Right forelimb (tissue), 1 donor: ENCODE results near the gene MRPL23.
A peak's percentile ranks its signal among the peaks of the same experiment; 100 is the strongest.

Experiments used
- DNase-seq: peaks from one replicate; pipeline ENCODE4 v3.0.0-alpha.2; 2018

The MRPL23 gene

DNA sequence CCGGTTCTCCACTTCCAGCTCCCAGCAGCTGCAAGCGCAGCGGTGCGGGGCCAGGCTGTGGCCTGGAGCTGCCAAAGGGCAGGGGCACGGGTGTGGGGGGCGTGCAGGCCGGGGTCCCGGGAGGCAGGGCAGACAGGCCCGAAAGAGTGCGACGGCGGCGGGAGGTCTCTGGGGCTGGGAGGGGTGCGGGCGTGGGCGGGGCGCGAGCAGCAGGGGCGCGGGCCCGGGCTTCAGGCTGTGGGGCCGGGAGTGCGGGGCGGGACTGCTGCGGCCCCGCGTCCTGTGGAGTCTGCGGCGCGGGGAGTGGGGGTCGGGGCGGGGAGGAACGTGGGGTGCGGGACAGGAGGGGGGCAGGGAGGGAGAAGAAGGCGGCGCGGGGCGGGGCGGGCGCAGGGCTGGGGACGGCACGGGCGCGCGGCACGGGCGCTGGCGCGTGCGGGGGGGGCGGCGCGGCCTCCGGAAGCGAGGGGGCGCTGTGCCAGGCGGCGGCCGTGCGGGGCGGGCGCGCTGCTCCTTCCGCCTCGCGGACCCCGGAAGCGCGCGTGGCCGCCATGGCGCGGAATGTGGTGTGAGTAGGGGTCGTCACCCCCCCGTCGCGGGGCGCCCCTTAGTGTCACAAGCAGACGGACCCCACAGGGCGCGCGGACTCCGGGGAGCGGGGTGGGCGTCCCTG is at the start of gene MRPL23:
TSS of gene MRPL23 (plus strand) at position 521 of the 673 bp plus-strand sequence. CDS start at position 552, 31 bp downstream.
- DNase-seq: no peak

DNA sequence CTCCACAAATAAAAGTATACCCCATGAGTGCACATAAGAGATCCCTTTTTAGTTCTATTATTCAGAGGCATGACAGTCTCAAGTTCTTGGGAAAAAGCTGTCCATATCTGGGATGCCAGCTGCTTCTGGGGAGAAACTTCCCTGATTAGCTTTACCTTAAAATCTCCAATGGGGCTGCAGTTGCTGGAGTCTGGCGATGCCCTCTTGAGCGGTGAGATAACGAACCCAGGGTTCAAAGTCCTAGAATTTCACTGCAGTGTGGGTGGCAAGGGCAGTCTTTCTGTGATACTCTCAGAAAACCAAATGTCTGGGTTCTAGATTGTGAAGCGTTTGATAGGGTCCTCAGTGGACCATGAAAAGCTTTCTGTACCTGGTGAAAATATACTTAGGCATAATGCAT is 48.0 kb upstream of the MRPL23 start:
- no peak for DNase-seq

DNA sequence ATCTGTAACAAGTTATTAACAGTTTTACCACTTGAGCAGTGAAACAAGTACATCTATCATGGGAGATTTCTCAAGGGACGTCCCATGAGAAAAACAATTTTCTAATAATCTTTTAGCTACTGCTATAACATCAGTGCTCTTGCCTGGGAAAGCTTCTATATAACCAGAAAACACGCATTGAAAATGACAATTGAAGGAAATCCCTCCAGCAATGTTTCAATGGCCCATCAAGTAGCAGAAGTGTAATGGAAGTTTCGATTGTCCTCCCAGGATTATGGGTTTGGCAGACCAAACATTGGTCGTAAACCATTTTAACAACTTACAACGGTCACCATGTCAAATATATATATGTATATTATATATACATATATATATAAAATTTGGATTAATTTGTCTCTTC is 47.4 kb upstream of the MRPL23 start:
- DNase-seq: no peak

DNA sequence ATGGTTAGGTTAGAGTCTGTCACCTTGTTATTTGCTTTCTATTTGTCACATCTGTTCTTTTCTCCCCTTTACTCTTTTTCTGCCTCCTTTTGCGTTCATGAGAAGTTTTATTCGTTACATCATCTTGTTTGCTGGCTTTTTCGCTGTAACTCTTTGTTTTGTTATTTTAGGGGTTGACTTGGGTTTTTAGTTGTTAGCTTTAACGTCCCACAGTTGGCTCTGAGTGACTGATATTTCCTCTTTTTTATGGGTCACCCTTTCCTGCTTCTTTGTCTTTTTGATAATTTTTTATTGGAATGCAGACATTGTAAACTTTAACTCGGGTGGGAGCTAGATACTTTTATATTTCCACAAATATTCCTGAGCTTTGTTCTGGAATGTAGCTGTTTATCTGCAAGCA is 41.0 kb upstream of the MRPL23 start:
- DNase-seq: no peak

DNA sequence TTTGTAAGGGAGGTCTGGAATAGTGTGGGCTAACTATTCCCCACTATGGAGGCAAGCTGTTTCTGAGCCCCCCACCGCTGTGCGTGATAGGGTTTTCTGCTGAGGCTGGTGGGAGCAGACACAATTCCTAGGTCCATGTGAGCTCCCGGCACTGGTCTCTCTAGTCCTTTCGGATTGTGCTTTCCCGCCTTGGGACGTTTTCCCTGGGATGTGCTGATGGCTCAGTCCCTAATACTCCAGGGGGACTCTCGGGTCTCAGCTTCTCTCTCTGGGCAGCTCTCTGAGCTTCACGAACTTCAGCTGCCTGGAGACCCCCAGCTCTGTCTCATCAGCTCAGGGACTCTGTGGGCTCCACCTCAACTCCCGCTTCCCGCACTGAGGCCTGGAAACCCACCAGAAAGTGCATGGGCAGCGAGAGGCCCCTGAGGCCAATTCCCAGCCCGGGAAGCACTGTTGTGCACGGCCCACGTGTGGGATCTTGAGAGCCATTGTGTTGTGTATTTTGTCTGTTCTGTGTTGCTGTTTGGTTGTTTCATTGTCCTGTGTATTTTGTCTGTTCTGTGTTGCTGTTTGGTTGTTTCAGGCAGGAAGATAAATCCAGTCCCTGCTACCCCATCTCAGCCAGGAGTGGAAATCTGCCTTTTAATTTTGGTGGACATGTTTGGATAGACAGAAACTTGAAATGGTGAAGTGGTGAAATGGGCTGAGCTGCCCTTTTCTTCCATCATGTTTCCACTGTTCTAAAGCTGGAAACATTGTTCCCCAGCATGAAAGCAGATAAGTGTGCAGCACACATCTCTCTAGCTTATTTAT is 40.3 kb upstream of the MRPL23 start:
- no peak for DNase-seq

DNA sequence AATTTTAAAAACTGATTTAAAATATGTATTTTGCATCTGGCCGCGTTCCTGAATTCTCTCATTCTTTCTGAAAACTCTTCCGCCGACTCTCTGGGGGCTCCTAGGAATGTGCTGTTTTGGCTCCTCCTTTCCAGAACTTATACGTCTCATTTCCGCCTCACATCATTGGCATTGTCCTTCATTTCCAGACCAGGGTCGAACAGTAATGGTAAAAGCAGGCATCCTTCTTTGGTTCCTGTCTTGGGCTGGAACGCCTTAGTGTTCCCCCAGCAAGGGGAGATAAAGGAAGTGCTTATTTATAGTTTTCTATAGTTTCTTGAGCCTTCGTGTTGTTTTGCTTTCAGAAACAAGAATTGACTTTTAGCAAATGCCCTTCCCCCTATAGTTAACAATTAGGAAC is 38.5 kb upstream of the MRPL23 start:
- peak; percentile 77 for DNase-seq

DNA sequence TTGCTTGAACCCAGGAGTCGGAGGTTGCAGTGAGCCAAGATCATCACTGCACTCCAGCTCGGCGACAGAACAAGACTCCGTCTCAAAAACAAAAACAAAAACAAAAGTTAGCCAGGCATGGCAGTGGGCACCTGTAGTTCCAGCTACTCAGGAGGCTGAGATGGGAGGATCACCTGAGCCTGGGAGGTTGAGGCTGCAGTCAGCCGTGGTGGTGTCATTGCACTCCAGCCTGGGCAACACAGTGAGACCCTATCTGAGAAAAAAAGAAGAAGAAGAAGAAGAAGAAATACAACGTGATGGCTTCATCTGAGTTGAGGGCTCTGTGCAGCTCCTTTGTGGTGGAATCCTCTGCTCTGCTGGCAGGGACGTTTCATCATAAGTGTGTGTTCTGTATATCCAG is 37.6 kb upstream of the MRPL23 start:
- DNase-seq: no peak

DNA sequence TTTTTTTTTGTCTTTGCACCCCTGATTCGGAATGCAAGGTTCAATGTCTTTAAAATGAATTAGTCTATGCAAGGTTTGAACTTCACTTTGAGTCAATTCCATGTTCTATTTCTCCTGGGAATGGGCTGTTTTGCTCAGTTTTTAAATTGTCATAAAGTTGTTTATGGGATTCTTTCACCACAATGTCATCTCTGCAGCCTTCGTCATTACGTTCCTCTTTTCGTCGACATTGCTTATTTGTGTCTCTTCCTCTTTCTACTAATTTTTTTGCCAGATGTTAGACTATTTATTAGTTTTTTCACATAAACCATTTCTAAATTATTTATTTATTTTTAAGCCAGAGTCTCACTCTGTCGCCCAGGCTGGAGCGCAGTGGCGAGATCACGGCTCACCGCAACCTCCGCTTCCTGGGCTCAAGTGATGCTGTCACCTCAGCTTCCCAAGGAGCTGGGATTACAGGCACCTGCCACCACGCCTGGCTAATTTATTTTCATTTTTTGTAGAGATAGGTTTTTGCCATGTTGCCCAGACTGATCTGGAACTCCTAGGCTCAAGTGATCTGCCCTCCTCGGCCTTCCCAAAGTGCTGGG is 34.7 kb upstream of the MRPL23 start:
- DNase-seq: no peak

DNA sequence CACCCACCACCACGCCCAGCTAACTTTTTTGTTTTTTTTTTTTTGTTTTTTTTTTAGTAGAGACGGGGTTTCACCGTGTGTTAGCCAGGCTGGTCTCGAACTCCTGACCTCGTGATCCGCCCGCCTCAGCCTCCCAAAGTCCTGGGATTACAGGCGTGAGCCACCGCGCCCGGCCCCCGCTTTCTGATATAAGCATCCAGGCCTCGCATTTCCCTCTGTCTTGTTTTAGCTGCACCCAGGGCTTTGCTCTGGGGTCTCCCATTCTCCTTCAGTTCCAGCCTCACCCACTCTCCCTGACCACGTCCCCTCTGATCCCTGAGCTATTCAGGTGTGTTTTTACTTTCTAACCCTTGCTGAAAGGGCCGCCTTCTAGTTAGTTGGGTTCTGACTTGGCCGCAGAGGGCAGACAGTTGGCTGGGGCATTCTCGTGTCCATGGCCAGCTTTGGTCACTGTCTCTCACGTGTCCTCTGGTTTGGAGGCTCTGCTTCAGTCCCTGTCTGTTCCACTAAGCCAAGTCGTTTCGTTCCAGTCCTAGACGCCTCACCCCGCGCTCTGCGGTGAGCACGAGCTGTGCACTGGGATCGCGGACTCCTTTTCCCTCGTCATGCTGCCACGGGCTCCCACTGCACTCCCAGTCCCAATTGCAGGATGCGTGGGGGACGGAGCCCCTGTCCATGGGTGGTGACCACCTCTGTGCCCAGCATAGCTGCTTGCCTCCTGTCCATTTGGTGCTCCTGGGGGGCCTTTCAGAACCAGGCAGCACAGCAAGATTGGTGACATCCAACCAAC is 33.7 kb upstream of the MRPL23 start:
- no peak for DNase-seq

DNA sequence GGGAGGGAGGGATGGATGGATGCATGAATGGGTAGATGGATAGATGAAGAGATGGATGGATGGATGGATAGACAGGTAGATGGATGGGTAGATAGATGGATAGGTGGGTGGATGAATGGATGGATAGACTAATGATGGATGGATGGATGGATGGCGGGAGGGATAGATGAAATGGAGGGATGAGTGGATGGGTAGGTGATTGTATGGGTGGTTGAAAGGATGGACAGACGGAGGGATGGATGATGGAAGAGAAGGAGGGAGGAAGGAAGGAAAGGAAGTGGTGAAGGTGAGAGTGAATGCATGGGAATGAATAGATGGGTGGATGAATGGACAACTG is 31.4 kb upstream of the MRPL23 start:
- no peak for DNase-seq

DNA sequence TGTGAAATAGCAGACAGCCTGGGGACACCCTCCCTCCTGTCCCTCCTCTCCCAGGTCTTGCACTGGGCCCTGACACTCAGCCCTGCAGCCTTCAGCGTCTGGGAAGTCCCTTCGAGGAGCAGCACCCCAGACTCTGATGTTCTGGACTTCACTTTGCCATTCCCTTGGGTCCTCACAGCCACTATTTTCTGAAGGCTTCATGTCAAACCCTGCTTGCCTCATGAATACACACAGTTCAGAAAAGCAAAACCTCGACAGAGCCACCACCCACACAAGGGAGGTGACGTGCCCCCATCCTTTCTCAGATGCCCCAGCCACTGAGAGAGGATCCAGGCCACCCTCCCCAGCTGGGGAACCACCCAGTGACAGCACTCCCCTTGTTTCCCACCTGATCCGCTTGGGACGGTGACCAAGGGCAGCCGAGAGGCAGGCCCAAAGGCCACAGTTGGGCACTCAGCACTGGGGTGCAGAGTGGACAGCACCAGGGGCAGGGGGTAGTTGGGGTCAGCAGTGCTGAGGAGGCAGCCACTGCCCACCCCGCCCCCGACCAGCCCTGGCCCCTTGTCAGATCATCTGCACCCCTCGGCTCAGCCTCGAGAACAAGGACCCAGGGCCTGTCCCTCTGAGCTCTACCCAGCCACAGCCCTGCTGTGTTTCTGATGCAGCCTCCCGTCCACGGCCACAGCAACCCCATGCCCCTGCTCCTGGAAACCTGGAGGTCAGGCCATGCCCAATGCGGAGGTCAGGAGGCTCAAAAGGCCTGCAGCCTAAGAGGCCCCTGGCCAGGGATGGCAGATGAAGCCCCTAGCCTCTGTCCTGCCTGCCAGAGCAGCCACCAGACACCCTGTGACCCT is 30.8 kb upstream of the MRPL23 start:
- no peak for DNase-seq

DNA sequence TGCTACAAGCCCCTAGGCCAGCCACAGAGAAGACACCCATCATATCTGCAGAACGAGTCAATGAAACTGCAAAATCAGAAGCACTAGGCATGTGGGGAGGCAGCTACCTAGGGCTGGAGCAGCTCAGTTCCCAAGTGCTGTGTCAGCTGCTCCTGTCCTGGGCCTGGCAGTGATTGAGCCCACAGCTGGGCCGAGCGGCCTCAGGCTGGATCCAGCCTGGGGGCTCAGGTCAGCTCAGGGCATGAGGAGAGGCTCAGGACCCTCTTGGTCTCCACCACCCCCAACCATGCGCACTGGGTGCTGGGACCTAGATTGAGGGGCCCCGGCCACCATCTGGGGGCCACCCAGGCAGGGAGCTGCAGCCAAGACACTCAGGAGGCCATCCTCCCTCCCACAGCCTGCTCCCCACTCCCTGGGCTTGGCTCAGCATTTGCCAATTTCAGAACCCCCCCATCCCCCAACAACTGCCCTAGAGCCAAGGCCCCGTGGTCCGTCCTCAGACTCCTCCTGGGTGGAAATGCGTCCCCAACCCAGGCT is 30.1 kb upstream of the MRPL23 start:
- DNase-seq: no peak

DNA sequence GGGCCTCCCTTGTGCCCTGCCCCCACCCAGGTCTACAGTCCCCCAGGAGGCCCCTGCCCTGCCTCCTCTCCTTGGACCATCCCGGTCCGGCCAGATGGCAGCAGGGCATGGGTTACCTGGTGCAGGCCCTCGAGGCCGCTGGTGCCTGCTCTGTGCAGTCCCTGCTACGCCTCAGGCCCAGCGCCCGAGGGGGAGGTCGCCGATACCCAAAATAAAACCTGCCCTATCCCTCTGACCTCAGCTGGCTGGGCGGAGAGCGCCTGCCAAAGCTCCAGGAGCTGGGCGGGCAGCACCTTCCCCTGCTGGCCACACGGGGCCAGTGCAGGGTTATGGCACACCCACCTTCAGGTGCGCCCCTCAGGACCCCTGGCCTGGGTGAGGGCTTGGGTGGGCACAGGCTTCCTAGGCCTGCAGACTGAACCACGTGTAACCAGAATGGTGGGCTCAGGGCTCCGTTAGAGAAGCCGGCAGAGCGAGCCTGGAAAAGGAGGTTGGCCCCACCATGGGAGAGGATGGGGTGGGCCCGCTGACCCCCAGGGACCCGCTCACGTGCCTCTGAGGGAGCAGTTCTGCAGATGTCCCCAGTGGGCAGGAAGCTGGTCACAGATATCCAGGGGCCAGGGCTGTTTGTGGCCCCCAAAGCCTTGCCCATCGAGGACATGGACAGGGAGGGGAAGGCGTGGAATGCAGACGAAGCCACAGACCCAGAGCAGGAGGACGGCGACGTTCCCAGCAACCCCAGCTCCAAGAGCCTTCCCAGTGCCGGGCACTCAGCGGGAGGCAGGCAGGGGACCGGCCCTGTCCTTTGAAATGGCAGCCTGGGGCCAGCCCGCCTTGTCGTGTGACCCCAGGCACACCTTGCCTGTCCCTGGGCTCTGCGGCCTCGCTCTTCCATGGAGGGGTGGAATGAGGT is 29.4 kb upstream of the MRPL23 start:
- no peak for DNase-seq

DNA sequence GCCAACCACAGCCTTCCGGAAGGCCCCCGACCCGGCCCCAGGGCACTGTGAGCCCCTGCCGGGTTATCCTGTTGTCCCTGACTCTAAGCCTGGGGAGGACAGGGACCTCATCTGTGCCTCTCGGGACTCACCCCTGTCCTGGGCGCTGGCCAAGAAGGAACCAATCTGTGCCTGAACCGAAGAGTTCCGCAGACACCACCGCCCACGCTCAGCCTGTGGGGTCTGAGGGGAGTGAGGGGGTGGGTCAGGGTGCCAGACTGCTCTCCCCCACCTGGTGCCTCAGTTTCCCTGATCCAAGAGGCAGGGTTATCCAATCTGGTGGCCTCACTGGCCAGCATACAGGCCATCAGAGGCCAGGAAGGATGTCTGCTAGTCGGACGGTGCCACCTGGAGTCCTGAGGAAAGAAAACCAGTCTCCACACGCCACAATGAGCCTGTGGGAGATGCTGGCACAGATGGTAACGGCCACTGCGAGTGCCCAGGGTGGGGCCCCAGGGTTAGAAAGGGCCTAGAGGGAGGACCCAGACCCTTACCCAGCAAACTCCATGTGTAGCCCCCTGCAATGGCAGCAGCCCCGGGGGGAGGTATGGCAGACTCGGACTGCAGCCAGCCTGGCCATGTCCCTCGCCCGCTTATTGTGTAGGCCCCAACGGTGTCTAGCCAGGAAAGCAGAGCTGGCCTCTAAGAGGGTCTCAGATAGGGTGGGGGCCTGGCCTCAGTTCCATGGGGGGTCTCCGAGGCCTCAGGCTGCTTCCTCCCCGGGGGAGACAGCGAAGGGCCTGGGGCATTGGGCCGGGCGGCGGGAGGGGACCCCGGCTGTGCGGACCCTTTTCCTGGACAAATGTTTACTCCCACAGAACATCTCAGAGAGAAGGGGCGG is 28.5 kb upstream of the MRPL23 start:
- no peak for DNase-seq

DNA sequence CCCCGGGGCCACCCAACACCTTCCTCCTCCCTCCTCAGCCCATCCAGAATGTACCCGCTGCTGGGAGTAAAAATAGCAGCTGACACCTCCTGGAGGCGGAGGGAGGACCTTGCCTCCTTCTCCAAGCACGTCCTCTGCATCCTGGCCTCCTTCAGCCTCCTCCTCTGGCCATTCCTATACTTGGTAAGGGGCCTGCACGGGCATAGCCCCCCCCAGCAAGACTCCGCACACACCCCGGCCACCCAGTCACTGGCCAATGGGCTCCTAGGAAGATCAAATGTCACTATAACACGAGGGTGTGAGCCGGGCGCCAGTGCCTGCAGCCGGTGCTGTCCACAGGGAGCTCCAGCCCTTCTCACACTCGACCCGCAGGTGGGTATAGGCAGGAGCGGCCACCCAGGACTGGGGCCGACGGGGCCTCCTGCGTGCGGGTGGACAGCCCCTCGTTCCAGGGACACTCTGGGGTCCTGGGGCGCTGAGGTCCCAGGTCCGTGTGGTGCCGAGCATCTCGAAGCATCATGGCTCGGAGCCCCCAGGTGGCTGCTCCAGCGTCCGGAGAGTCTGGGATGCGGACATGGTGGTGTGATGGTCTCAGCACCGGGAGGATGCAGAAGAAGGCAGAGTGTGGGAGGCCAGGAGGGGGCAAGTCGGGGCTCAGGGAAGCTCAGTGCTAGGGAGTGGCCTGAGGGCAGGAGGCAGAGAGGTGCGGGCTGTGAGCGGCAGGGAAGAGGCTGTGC is 27.6 kb upstream of the MRPL23 start, which contains the start of gene TNNT3:
TSS of gene TNNT3 (plus strand) at position 313 of the 737 bp plus-strand sequence. CDS start 3,172 bp downstream, outside the sequence.
- DNase-seq: no peak

DNA sequence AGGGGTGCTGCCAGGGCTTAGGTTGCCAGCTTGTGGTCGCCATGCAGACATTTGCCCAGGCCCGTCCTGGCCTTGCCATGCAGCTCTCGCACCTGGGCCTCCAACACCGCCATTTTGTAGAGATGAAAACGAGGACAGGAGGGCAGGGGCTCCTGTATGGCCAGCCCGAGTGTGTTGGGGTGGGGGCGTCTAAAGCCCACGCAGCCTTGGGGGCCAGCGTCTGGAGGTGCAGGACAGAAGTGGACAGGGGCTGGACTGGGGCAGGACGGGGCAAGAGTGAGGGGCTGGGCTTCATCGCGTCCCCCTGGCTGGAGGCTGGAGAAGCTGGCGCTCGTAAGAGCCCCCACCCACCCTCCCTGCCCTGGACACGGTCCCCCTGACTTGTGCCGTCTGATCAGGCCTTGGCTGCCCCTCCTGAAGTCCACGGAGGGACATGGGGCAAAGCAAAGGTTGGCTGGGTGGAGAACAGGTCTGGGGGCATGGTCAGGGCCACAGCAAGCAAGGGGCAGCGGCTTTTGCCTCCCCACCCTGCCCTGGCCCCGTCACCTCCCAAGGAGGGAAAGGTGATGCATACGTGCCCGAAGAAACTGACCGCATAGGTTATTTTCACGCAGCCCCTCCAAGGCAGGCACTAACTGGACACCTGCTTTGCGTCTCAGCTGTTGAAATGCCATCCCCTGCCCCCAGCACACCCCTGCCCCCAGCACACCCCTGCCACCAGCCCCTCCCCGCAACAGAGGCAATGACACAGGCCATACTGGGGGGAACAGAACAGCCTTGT is 26.8 kb upstream of the MRPL23 start:
- DNase-seq: no peak

DNA sequence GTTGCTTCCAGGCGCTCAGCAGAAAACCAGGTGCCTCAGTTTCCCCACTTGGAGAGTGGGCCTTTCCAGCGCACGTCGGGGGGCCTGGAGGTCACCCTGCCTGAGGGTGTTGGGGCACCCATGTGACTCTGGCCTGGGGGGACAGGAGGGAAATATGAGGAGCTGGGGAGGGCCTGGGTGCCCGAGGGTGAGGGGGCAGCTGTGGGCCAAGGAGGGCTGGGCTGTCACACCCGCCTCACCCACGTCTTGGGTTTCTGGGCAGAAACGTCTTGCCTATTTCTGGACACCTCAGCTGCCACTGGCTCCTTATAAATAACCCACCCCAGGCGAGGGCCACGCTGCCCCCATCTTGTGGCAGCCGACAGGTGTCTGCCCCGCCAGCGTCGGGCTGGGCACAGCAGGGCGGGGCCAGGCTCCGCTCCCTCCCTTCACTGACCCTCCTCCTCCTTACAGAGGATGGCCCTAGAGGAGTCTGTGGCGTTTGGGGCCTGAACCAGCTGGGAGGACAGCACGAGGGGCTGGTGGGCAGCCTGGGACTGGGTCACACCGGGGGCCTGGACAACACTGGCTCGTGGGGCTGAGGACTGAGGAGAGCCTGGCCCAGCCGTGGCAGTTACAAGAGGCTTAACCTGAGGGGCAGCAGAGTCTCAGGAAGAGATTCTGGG is 26.1 kb upstream of the MRPL23 start:
- DNase-seq: no peak
